Raji (cell line): Measurements from ENCODE around the gene APOBR.

Experiments used
- POLR2A ChIP-seq: IDR thresholded peaks from 2 replicates; pipeline ENCODE4 v1.6.1; 2011; ENCODE audit warnings: low read depth, low read length, control low read depth; ENCODE audit not compliant: insufficient read depth

Gene APOBR

DNA sequence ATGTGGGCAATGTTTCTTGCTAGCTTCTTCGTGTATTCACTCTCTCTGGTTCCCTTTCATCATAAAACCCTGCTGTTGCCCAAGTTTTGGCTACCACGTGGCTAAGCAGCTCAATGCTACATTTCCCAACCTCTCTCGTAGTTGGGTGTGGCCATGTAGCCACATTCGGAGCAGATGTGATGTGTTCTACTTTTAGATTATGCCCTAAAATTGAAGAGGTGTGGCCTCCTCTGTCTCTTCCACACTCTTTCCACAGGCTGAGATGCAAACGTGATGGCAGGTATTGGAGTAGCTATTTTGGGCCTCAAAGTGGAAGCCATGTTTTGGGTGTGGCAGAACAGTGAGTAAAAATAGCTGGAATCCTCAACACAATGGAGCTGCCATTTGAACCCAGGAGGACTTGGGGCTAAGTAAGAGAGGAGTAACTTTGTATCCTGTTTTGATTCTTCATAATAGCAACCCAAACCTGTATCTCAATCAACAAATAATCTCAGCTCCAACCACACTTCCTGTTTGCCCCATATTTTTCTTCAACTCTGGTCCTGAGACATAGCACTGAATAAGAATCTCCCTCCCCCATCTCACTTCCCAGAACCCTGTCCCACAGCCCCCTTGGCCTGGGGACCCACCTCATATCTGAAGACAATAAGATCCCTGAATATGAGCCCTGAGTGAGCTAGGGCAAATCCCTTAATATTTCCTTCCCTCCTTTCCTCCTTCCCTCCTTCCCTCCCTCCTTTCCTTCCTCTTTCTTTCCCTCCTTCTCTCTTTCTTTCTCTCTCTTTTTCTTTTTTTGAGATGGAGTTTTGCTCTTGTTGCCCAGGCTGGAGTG is 40.3 kb downstream of the APOBR start:
- TF ChIP-seq POLR2A, result no peak

DNA sequence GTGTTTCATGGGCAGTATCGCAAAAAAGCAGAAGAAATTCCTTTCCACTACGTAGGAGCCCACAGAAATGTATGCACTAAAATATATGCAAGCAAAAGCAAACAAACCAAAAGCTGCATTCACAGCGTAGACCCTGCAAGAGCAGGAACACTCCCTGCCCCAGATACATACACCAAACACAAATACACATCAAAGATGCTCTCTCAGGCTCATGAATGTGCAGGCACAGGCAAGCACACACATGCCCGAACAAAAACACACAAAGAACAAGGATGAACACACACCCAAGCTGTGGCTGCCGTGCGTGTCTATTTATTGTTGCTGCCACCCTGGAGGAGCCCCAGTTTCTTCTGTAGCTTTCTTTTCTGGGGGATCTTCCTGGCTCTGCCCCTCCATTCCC is 42.6 kb downstream of the APOBR start:
- TF ChIP-seq POLR2A, result no peak

DNA sequence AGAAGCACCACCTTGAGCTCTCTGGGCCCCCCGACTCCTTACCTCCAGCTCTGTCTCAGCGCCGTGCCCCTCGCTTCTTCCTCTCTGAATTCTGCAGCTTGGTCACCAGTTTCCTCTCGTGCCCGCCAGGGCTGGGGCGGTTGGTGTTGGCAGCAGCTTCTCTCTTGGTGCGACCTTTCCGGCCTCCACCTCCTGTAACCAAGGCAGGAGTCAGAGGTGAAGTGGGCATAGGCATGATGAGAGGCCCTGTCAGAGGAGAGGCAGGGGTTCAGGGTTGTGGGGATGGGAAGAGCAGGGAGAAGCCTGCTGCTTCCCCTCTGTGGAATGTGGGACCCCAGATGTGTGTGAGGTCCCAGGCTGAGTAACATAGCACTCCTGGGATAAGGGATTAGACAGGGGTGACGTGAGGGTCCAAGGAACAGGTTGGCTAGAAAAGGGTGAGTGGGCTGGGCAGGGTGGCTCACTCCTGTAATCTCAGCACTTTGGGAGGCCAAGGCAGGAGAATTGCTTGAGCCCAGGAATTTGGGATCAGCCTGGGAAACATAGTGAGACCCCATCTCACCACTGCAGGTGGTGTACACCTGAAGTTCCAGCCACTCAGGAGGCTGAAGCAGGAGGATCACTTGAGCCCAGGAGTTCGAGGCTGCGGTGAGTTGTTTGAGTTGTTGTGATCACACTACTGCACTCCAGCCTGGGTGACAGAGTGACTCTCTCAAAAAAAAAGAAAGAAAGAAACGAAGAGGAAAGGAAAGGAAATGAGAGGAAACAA is 43.7 kb downstream of the APOBR start:
- no peak for TF ChIP-seq POLR2A

DNA sequence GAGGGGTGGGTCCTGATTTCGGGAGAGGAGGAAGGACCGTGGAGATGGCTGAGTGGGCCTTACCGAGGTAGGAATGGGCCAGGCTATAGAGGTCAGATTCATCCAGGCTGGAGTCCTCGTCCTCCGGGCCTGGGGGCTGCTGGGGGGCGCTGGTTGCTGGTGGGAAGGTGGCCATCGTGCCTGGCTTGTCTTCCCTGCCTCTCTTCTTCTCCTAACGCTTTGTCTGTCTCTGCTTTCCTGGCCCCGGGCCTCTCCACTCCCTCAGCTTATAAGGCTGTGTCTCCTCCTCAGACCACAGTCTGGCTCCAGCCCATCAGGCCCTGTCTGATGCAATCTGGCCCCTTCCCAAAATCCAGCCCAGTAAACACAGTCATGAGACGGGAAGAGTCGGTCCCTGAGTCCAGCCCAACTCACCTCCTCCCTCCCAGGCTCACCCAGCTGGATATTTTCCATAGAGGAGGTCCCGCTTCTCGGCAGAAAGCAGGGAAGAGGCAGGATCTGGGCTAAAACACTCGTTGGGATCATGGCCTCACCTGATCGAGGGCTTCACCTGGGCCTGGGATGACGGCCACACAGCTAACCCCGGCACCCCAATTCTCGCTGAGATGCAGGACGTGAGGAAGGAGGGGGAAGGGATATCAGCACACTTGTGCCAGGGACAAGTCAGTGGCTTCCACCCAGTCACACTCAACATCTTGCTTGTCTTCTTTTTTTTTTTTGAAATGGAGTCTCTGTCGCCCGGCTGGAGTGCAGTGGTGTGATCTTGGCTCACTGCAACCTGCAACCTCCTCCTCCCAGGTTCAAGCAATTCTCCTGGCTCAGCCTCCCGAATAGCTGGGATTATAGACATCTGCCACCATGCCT is 44.5 kb downstream of the APOBR start, which contains the start of gene NUPR1:
TSS of gene NUPR1 (minus strand) at position 242 of the 864 bp plus-strand sequence. CDS start at position 175, 67 bp downstream.
- TF ChIP-seq POLR2A, result no peak

DNA sequence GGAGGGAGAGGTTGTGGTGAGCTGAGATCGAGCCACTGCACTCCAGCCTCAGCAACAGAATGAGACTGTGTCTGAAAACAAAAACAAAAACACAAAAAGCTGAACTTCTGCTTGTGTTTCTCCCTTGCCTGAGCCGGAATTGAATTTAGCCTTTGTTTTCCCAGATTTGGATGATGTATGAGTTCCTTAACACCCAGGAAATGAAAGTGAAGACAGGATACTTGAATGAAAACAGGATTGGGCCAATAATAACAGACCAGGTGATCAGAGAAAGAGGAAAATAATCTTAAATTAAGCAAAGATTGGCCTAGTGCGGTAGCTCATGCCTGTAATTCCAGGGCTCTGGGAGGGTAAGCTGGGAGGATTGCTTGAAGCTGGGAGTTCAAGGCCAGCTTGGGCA is 45.9 kb downstream of the APOBR start:
- TF ChIP-seq POLR2A, result no peak

DNA sequence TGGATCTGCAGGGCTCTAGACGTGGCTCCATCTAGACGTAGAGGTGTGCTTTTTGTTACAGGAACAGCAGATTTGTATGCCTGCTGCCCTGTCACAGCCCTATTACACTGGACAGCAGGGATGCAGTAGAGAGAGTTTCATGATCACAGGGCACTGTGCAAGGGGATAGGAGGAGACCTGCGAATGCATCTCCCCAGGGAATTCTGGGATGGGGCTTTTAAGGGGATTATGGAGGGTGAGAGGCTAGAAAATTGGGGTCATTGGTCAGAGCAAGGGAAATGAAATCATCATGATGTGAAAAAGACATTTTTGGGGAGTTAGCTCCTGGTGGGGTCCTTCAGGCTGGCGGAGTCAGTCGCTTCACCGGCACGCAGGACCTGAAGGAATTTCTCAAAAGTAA is 48.2 kb downstream of the APOBR start:
- no peak for TF ChIP-seq POLR2A

DNA sequence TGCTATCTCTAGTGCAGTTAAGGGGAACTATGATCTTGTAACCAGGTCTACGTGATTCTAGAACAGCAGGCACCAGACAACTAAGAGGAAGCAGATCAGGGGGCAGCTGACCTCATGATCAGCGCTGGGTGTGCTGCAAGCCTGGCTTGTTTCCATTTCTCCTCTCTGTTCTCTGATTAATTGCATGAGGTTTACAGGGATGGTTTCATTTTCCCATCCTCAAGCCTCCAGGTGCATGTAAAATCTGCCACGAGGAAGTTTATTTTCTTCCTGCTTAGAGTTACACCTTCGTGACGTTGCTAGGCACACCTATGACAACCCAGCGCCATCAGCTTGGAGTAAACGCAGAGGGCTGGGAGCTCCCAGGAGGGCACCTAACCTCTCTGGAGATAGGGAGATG is 48.6 kb downstream of the APOBR start:
- TF ChIP-seq POLR2A, result no peak

DNA sequence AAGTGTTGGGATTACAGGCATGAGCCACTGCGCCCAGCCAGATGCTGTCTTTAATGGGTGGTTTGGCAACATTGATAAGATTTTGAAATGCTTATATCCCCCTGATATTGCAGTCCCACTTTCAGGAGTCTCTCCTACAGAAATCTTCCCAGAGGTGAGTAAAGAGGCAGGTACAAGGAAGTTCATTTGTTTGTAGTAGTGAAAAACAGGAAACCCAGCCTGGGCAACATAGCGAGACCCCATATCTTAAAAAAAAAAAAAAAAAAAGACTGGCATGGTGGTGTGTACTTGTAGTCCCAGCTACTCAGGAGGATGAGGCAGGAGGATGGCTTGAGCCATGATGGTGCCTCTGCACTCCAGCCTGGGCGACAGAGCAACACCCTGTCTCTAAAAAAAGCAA is 50.6 kb downstream of the APOBR start:
- no peak for TF ChIP-seq POLR2A

DNA sequence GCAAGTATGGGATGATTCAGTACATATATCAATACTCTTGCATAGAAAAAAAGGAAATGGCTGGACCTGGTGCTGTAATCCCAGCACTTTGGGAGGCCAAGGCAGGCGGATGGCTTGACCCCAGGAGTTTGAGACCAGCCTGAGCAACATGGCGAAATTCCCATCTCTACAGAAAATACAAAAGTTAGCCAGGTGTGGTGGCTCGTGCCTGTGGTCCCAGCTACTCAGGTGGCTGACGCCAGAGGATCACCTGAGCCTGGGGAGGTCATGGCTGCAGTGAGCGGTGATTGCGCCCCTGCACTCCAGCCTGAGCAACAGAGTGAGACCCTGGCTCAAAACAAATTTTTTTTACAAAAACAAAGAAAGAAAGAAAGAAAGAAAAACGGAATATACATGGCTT is 52.2 kb downstream of the APOBR start:
- no peak for TF ChIP-seq POLR2A

DNA sequence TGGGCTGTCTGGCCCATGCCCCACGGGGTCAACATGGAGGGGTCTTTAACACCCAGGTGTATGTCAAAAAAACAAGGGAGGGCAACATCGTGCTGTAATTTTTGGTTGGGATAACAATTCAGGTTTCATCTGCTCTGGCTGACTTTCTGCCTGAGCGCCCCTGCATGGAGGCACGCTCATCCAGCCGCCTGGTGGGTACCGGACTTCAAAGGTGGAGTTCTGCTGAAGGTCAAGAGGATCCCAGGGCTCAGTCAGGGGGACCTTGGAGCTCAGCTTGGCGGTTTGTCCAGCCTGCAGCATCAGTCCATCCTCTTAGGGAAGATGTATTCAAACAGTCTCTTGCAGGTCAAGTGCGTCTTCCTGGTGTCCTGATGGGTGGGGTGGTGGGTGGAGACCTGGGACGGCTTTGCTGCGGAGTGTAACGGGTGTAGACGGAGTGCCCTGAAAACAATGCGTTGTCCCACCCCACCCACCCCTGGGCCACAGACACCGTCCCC is 53.9 kb downstream of the APOBR start:
- TF ChIP-seq POLR2A, result no peak
